Measurements from ENCODE around the gene U2SURP.

Gene U2SURP

GRCh38 chr3:143100451-143100850 lies 99.1 kb downstream of the U2SURP start:
- DNase-seq (ENCODE audit: low read depth, low spot score): no peak

GRCh38 chr3:143101792-143102381 lies 100.5 kb downstream of the U2SURP start:
- DNase-seq (ENCODE audit: low read depth, low spot score): no peak

- no peak for DNase-seq (ENCODE audit: low read depth, low spot score)
Observed at GRCh38 chr3:143103652-143104051, 102.3 kb downstream of the U2SURP start.

- no peak for DNase-seq (ENCODE audit: low read depth, low spot score)
Observed at GRCh38 chr3:143105170-143105569, 103.8 kb downstream of the U2SURP start.

- no peak for DNase-seq (ENCODE audit: low read depth, low spot score)
Observed at GRCh38 chr3:143109861-143110260, 108.5 kb downstream of the U2SURP start.

Measured in iPS DF 19.7 (cell line).